Measurements from ENCODE around the gene CLEC2A. TPM values are rescaled to one million over a fixed set of nuclear protein-coding genes. Genes with fewer than 3 reads are reported as not detected.
"Not testable (repeated sequence)": the region's sequence is repeated elsewhere in the genome, so short reads cannot be mapped to it uniquely, and the experiment has no call there.

The CLEC2A gene, protein sequence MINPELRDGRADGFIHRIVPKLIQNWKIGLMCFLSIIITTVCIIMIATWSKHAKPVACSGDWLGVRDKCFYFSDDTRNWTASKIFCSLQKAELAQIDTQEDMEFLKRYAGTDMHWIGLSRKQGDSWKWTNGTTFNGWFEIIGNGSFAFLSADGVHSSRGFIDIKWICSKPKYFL
- not detected for total RNA-seq

DNA sequence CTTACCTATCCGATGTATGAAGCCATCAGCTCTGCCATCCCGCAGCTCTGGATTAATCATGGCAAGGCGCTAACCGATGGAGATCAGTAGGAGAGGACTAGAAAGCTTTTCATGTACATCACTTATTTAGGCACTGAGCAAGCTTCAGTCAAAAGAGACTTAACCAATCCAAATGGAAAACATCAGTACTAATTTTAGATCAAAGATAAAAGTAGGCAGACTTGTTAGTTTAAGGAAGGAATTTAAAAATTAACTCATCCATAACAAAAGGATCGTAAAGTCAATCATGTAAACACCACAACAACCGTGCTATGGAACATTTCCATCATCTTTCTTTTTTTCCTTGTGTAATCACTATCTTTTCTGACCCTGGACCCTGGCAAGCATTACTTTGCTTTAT lies at the start of gene CLEC2A:
CLEC2A (minus strand) TSS at position 101 of the 400 bp plus-strand sequence; CDS start at position 60, 41 bp downstream.
- Mint-ChIP-seq H3K36me3 (ENCODE audit: low read depth) (no peaks in the 10 kb centered on the region), H3K4me3 (no peak within 1 kb of the TSS), H3K27me3 (peaks cover 4% of the 10 kb centered on the region), H3K27ac (no peak within 1 kb of the TSS), H3K9me3 (ENCODE audit: low read depth) (no peaks in the 10 kb centered on the region), H3K4me1 (no peaks in the 10 kb centered on the region)
- DNase-seq (no peak), ATAC-seq (no peak)
- intact Hi-C loops (cut with DNase I, micrococcal nuclease) = no loop called here
- POLR2A ChIA-PET = no interaction called here
- CTCF ChIA-PET = interaction anchor here (0.7 to 2.2 kb wide), 8 partner anchors 8 to 215 kb away, joined by 3 to 14 read pairs (median 4); no protein-coding TSS in a partner anchor

DNA sequence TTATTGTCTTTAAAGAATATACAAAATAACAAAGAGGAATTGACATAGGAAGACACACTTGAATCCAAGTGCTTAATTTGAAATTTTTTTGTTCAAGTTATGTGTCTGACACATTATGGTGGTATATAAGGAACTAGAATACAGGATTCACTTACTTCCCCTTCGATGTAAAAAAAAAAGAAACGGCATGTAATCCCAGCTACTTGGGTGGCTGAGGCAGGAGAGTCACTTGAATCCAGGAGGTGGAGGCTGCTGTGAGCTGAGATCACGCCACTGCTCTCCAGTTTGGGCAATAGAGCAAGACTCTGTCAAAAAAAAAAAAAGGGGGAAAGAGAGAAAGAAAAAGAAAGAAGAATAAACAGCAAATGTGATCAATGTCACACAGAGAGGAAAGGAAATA lies 48.0 kb upstream of the CLEC2A start:
- ChIA-PET POLR2A (no interaction called here), CTCF (interaction anchor here (0.7 kb wide), 1 partner anchor 431 kb away, joined by 3 read pairs; no protein-coding TSS in a partner anchor)
- Mint-ChIP-seq H3K4me3 (no peak overlapping the region), H3K27me3 (no peaks in the 10 kb centered on the region), H3K4me1 (no peaks in the 10 kb centered on the region), H3K27ac (no peak overlapping the region), H3K36me3 (ENCODE audit: low read depth) (no peaks in the 10 kb centered on the region), H3K9me3 (ENCODE audit: low read depth) (no peaks in the 10 kb centered on the region)
- ATAC-seq = no peak
- intact Hi-C loops (cut with DNase I, micrococcal nuclease) = no loop called here
- no peak for DNase-seq

DNA sequence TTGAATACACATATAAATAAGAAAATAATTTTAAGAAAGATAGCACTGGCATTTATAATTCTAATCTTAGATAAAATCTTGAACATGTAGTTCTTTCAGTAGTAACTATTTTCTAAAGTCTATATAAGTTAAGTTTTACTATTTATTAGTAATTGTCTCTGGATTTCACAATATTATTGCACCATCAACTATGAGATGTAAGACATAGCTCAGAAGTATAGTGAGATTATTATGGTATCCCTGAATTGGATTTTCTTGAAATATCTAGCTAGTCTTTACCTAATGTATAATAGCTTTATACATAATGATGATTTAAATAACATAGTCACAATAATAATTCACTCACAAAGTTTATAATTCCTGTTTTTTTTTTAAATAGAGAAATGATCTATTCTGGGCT lies 45.7 kb upstream of the CLEC2A start:
- Mint-ChIP-seq H3K4me1 (no peaks in the 10 kb centered on the region), H3K36me3 (ENCODE audit: low read depth) (no peaks in the 10 kb centered on the region), H3K27ac (no peak overlapping the region), H3K4me3 (no peak overlapping the region), H3K27me3 (peaks cover 5% of the 10 kb centered on the region), H3K9me3 (ENCODE audit: low read depth) (no peaks in the 10 kb centered on the region)
- no peak for DNase-seq
- ChIA-PET CTCF (interaction anchor here (0.5 to 1.1 kb wide), 3 partner anchors 16 to 233 kb away, joined by 3 read pairs; no protein-coding TSS in a partner anchor), POLR2A (no interaction called here)
- intact Hi-C loops (cut with DNase I, micrococcal nuclease) = no loop called here
- ATAC-seq = no peak

DNA sequence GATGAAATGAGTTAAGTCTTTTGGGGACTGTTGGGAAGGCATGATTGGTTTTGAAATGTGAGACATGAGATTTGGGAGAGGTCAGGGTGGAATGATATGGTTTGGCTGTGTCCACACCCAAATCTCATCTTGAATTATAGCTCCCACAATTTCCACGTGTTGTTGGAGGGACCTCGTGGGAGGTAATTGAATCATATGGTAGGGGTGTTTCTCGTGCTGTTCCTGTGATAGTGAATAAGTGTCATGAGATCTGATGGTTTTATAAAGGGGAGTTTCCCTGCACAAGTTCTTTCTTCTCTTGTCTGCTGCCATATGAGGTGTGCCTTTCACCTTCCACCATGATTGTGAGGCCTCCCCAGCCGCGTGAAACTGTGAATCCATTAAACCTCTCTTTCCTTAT lies 44.5 kb upstream of the CLEC2A start:
- POLR2A ChIA-PET; H3K27ac Mint-ChIP-seq; ATAC-seq; DNase-seq; H3K4me1 Mint-ChIP-seq; intact Hi-C loops (cut with DNase I, micrococcal nuclease); CTCF ChIA-PET; H3K36me3 Mint-ChIP-seq (ENCODE audit: low read depth); H3K27me3 Mint-ChIP-seq; H3K4me3 Mint-ChIP-seq; H3K9me3 Mint-ChIP-seq (ENCODE audit: low read depth): not testable (repeated sequence)

DNA sequence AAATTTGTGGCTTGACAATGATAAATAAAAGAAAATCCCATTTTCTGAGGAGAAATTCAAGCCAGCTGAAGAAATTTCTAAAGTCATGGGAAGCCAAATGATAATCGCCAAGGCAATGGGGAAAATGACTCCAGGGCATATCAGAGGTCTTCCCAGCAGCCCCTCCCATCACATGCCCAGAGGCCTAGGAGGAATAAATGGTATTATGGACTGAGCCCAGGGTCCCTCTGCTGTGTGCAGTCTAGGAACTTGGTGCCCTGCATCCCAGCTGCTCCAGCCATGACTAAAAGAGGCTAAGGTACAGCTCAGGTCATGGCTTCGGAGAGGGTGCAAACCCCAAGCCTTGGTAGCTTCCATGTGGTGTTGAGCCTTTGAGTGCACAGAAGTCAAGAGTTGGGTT lies 43.4 kb upstream of the CLEC2A start:
- ChIA-PET CTCF (no interaction called here), POLR2A (no interaction called here)
- Mint-ChIP-seq H3K36me3 (ENCODE audit: low read depth) (no peaks in the 10 kb centered on the region), H3K27me3 (peaks cover 5% of the 10 kb centered on the region), H3K9me3 (ENCODE audit: low read depth) (no peaks in the 10 kb centered on the region), H3K4me1 (no peaks in the 10 kb centered on the region), H3K27ac (no peak overlapping the region), H3K4me3 (no peak overlapping the region)
- DNase-seq (no peak), ATAC-seq (no peak)
- intact Hi-C loops (cut with DNase I, micrococcal nuclease) = no loop called here

DNA sequence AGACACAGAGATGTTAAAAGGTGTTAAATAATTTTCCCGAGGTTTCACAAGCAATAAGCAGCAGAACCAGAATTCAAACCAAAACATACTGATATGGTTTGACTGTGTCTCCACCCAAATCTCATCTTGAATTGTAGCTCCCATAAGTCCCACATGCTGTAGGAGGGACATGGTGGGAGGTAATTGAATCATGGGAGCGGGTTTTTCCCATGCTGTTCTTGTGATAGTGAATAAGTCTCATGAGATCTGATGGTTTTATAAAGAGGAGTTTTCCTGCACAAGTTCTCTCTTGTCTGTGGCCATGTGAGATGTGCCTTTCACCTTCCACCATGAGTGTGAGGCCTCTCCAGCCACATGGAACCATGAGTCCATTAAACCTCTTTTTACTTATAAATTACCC lies 42.6 kb upstream of the CLEC2A start:
- H3K27me3 Mint-ChIP-seq; H3K9me3 Mint-ChIP-seq (ENCODE audit: low read depth); ATAC-seq; CTCF ChIA-PET; intact Hi-C loops (cut with DNase I, micrococcal nuclease); H3K27ac Mint-ChIP-seq; H3K4me3 Mint-ChIP-seq; H3K36me3 Mint-ChIP-seq (ENCODE audit: low read depth); H3K4me1 Mint-ChIP-seq; DNase-seq; POLR2A ChIA-PET: not testable (repeated sequence)

DNA sequence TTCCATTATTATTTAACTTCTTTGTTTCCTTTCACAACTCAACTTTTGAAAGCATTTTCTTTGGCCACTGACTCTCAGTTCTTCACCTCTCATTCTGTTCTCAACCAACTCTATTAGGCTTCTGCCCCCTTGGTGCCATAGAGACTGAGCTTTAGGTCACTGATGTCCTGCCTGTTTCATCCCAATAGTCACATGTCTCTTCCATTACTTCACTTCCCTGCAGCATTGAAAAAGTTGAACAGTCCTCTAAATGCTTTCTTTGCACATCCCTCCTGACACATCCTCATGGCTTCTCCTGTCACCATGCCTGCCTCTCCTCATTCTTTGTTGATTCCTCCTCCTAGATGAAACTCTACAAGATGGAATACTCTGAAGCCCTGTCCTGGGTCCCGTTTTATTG lies 41.8 kb upstream of the CLEC2A start:
- H3K4me1 Mint-ChIP-seq = no peaks in the 10 kb centered on the region
- DNase-seq (no peak), ATAC-seq (no peak)
- H3K27me3 Mint-ChIP-seq = peaks cover 5% of the 10 kb centered on the region
- no peak overlapping the region for H3K27ac Mint-ChIP-seq
- H3K9me3 Mint-ChIP-seq (ENCODE audit: low read depth) = no peaks in the 10 kb centered on the region
- intact Hi-C loops (cut with DNase I, micrococcal nuclease) = no loop called here
- ChIA-PET CTCF (no interaction called here), POLR2A (no interaction called here)
- H3K4me3 Mint-ChIP-seq = no peak overlapping the region
- no peaks in the 10 kb centered on the region for H3K36me3 Mint-ChIP-seq (ENCODE audit: low read depth)

DNA sequence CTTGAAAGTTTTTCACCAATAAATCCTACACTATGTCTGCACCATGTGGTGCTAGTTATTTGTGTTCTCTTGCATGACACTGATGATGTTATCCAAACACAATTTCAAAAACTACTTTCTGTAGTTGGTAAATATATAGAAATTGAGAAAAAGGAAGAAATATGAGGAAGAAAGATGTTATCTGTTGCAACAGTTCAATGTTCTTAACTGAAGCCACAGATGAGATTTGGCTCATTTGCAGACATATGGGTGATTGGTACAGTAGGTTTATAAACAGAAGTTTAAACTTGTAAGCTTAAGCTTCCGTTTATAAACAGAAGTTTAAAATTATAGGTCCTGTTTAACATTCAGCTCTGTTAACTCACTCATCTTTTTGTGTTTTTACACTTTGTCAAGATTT lies 39.0 kb upstream of the CLEC2A start, which contains the start of gene CLEC12A:
CLEC12A (plus strand) TSS at position 229 of the 400 bp plus-strand sequence. CDS start 188 bp downstream, outside the sequence.
- peaks cover 5% of the 10 kb centered on the region for H3K27me3 Mint-ChIP-seq
- H3K36me3 Mint-ChIP-seq (ENCODE audit: low read depth) = no peaks in the 10 kb centered on the region
- DNase-seq (no peak), ATAC-seq (no peak)
- intact Hi-C loops (cut with DNase I, micrococcal nuclease) = no loop called here
- no peak within 1 kb of the TSS for H3K27ac Mint-ChIP-seq
- peaks cover 3% of the 10 kb centered on the region for H3K9me3 Mint-ChIP-seq (ENCODE audit: low read depth)
- ChIA-PET CTCF (interaction anchor here (1.1 kb wide), 1 partner anchor 8 kb away, joined by 4 read pairs; no protein-coding TSS in a partner anchor), POLR2A (no interaction called here)
- H3K4me3 Mint-ChIP-seq = no peak within 1 kb of the TSS
- no peaks in the 10 kb centered on the region for H3K4me1 Mint-ChIP-seq

DNA sequence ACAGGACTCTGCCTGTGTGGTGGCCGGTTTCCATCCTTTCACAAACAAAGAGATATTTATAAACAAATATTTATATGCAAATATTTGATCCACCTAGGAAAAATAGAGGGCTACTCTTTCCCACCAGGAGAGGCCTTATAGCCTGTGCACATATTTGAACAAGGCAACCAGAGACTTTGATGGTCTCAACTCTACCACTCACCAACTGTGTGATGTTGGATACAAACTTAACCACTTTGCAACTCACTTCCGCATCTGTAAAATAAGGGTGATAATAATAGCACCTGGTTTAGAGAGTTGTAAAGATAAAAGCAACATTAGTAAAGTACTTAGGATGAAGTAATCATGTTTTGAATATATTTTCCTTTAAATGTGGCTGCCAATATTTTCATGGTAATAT lies 37.5 kb upstream of the CLEC2A start:
- Mint-ChIP-seq H3K9me3 (ENCODE audit: low read depth) (peaks cover 3% of the 10 kb centered on the region), H3K27ac (no peak overlapping the region), H3K27me3 (peaks cover 5% of the 10 kb centered on the region), H3K4me3 (no peak overlapping the region), H3K36me3 (ENCODE audit: low read depth) (no peaks in the 10 kb centered on the region), H3K4me1 (no peaks in the 10 kb centered on the region)
- ChIA-PET CTCF (no interaction called here), POLR2A (no interaction called here)
- intact Hi-C loops (cut with DNase I, micrococcal nuclease) = no loop called here
- no peak for DNase-seq
- no peak for ATAC-seq

DNA sequence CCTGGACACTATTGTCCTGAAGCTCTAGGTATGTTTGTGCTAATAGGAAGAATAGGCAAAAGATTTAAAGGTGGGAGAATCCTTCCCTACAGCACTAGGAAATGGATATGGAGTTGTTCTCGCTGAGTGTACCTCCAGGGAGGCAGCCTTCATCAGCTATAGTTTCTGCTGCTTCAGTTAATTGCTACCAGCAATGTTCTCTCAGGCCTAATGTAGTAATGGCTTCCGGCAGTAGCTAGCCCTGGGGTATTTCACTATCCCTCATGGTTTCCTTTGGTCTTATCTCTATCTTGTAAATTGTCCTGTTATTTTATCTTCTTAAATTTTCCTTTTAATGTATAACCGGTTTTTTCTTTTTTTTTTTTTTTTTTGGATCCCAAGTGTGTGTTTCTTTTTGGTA lies 29.7 kb upstream of the CLEC2A start:
- ChIA-PET CTCF (interaction anchor here (0.8 kb wide), 1 partner anchor 17 kb away, joined by 3 read pairs; no protein-coding TSS in a partner anchor), POLR2A (no interaction called here)
- intact Hi-C loops (cut with DNase I, micrococcal nuclease) = no loop called here
- Mint-ChIP-seq H3K27ac (no peak overlapping the region), H3K27me3 (no peaks in the 10 kb centered on the region), H3K4me3 (no peak overlapping the region), H3K9me3 (ENCODE audit: low read depth) (peaks cover 2% of the 10 kb centered on the region), H3K4me1 (peaks cover 23% of the 10 kb centered on the region), H3K36me3 (ENCODE audit: low read depth) (no peaks in the 10 kb centered on the region)
- DNase-seq (no peak), ATAC-seq (no peak)

DNA sequence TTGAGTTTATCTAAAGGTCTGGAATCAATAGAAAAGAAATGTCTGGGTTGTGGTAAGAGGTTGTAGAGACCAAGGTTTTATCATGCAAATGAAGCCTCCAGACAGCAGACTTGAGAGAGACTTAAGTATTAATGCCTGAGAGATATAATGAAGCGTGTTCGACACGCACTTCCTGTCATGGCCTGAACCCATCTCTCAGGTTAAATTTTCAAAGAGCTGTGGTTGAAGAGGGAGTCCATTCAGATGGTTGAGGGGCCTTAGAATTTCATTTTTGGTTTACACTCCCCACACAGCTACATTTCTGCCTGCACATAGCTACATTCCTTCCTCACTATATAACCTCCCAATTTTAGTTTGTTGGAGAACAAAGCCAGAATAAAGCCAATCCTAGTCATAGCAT lies 28.9 kb upstream of the CLEC2A start:
- no peak for ATAC-seq
- CTCF ChIA-PET = interaction anchor here (0.7 kb wide), 1 partner anchor 210 kb away, joined by 3 read pairs; no protein-coding TSS in a partner anchor

DNA sequence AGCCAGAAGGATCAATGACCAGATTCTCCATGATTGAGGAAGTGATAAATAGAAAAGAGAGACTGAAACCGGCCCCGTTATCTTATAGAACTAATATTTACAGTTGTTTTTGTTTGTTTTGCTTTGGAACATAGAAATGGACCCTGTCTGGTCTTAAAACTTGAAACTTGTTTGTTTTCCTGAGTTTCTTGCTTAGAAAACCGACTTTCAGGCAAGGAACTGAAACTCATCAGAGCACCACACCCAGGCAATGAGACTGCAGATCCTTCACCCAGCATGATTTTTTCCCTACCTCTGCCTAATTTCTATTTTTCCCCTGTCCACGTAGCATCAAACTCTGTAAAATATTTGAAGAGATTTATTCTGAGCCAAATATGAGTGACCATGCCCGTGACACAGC lies 28.4 kb upstream of the CLEC2A start:
- Mint-ChIP-seq H3K9me3 (ENCODE audit: low read depth) (no peaks in the 10 kb centered on the region), H3K4me3 (no peak overlapping the region), H3K27me3 (no peaks in the 10 kb centered on the region), H3K4me1 (peaks cover 26% of the 10 kb centered on the region), H3K36me3 (ENCODE audit: low read depth) (no peaks in the 10 kb centered on the region), H3K27ac (no peak overlapping the region)
- DNase-seq = no peak
- intact Hi-C loops (cut with DNase I, micrococcal nuclease) = no loop called here
- POLR2A ChIA-PET = interaction anchor here (0.6 kb wide), 1 partner anchor 52 kb away, joined by 4 read pairs; no protein-coding TSS in a partner anchor
- ATAC-seq = no peak
- CTCF ChIA-PET = interaction anchor here (0.6 kb wide), 1 partner anchor 56 kb away, joined by 3 read pairs; no protein-coding TSS in a partner anchor

More for the DNA sequence above, 28.9 kb upstream of the CLEC2A start:
- no peak for DNase-seq
- no peak overlapping the region for H3K27ac Mint-ChIP-seq
- H3K4me1 Mint-ChIP-seq = peaks cover 24% of the 10 kb centered on the region
- intact Hi-C loops (cut with DNase I, micrococcal nuclease) = no loop called here
- H3K27me3 Mint-ChIP-seq = no peaks in the 10 kb centered on the region
- no peaks in the 10 kb centered on the region for H3K9me3 Mint-ChIP-seq (ENCODE audit: low read depth)
- POLR2A ChIA-PET = interaction anchor here (0.6 kb wide), 1 partner anchor 52 kb away, joined by 4 read pairs; no protein-coding TSS in a partner anchor
- H3K36me3 Mint-ChIP-seq (ENCODE audit: low read depth) = no peaks in the 10 kb centered on the region
- no peak overlapping the region for H3K4me3 Mint-ChIP-seq
